ENCODE data around the gene CHN2.

Gene CHN2

DNA sequence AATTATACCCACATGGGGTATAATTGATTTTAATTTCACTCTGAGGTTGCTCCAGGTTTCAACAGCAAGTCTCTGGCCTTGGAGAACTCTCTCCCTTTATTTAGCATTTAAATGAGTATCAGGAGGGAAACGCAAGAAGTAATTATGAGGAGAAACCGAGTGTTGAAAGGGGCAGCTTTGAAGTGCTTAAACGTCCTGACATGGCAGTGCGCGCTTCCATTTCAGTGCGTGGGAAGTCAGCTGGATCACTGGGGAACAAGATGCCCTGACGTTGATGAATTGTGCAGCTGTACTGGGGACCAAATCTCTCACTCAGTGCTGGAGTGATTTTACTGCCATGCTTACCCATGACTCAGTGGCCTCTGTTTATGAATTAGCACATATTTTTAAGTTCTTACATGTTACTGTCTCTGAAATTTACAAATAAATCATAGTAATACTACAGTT is 263.0 kb downstream of the CHN2 start:
- H3K79me2 ChIP-seq (ENCODE audit: insufficient read depth, low read depth) = no peaks in the 10 kb centered on the region
- no peak overlapping the region for H3K4me3 ChIP-seq (IDR thresholded peaks at IDR 0.05; ENCODE audit: insufficient read depth, low read depth, low read length)
- H2AFZ ChIP-seq (ENCODE audit: low read depth) = no peak overlapping the region
- H3K27me3 ChIP-seq (ENCODE audit: insufficient read depth, low read depth) = no peaks in the 10 kb centered on the region
- H3K36me3 ChIP-seq (ENCODE audit: insufficient read depth) = no peaks in the 10 kb centered on the region
- H4K20me1 ChIP-seq (ENCODE audit: insufficient read depth) = no peaks in the 10 kb centered on the region
- no peak overlapping the region for H3K27ac ChIP-seq
- no peak overlapping the region for H3K9ac ChIP-seq
- TF ChIP-seq CTCF (conservative IDR thresholded peaks at IDR 0.05; ENCODE audit: low read depth, low read length) = no peak
- no peaks in the 10 kb centered on the region for H3K4me1 ChIP-seq (ENCODE audit: low read depth, poor library complexity, severe bottlenecking)
- no peak overlapping the region for H3K4me2 ChIP-seq

GRCh38 chr7:29458933-29459332 is 264.4 kb downstream of the CHN2 start:
- no peak overlapping the region for H3K9ac ChIP-seq
- no peaks in the 10 kb centered on the region for H3K4me1 ChIP-seq (ENCODE audit: low read depth, poor library complexity, severe bottlenecking)
- H3K27me3 ChIP-seq (ENCODE audit: insufficient read depth, low read depth) = no peaks in the 10 kb centered on the region
- TF ChIP-seq CTCF (conservative IDR thresholded peaks at IDR 0.05; ENCODE audit: low read depth, low read length) = no peak
- H3K36me3 ChIP-seq (ENCODE audit: insufficient read depth) = no peaks in the 10 kb centered on the region
- no peaks in the 10 kb centered on the region for H3K79me2 ChIP-seq (ENCODE audit: insufficient read depth, low read depth)
- H2AFZ ChIP-seq (ENCODE audit: low read depth) = no peak overlapping the region
- no peak overlapping the region for H3K27ac ChIP-seq
- no peak overlapping the region for H3K4me3 ChIP-seq (IDR thresholded peaks at IDR 0.05; ENCODE audit: insufficient read depth, low read depth, low read length)
- H4K20me1 ChIP-seq (ENCODE audit: insufficient read depth) = no peaks in the 10 kb centered on the region
- no peak overlapping the region for H3K4me2 ChIP-seq

GRCh38 chr7:29459589-29459988 is 265.0 kb downstream of the CHN2 start:
- no peak overlapping the region for H3K4me3 ChIP-seq (IDR thresholded peaks at IDR 0.05; ENCODE audit: insufficient read depth, low read depth, low read length)
- no peaks in the 10 kb centered on the region for H3K36me3 ChIP-seq (ENCODE audit: insufficient read depth)
- H3K27me3 ChIP-seq (ENCODE audit: insufficient read depth, low read depth) = no peaks in the 10 kb centered on the region
- H3K4me2 ChIP-seq = no peak overlapping the region
- H3K79me2 ChIP-seq (ENCODE audit: insufficient read depth, low read depth) = no peaks in the 10 kb centered on the region
- no peak overlapping the region for H3K27ac ChIP-seq
- no peak overlapping the region for H3K9ac ChIP-seq
- H3K4me1 ChIP-seq (ENCODE audit: low read depth, poor library complexity, severe bottlenecking) = no peaks in the 10 kb centered on the region
- no peak for TF ChIP-seq CTCF (conservative IDR thresholded peaks at IDR 0.05; ENCODE audit: low read depth, low read length)
- no peaks in the 10 kb centered on the region for H4K20me1 ChIP-seq (ENCODE audit: insufficient read depth)
- H2AFZ ChIP-seq (ENCODE audit: low read depth) = no peak overlapping the region

DNA sequence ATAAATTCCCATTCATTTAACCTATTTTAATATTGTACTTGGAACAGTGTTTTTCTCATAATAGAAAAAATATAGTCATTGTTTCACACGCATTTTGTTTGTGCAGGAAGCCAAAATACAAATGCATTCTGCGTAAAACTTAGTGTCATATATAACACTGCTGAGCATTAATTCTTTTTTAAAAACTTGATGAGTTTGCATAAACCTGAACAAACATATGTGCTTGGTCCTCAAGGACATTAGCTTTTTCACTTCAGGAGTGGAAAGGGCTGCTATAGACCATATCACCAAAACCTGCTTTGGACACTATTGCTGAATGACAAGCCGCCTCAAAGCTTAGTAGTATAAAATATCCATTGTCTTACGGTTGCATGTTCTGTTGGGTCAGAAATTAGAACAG is 267.4 kb downstream of the CHN2 start:
- Histone ChIP-seq H3K79me2 (ENCODE audit: insufficient read depth, low read depth) (no peaks in the 10 kb centered on the region), H3K4me1 (ENCODE audit: low read depth, poor library complexity, severe bottlenecking) (no peaks in the 10 kb centered on the region), H3K36me3 (ENCODE audit: insufficient read depth) (no peaks in the 10 kb centered on the region), H3K4me3 (IDR thresholded peaks at IDR 0.05; ENCODE audit: insufficient read depth, low read depth, low read length) (no peak overlapping the region), H3K9ac (no peak overlapping the region), H3K27me3 (ENCODE audit: insufficient read depth, low read depth) (no peaks in the 10 kb centered on the region), H2AFZ (ENCODE audit: low read depth) (no peak overlapping the region), H4K20me1 (ENCODE audit: insufficient read depth) (no peaks in the 10 kb centered on the region), H3K4me2 (no peak overlapping the region), H3K27ac (no peak overlapping the region)
- no peak for TF ChIP-seq CTCF (conservative IDR thresholded peaks at IDR 0.05; ENCODE audit: low read depth, low read length)

Data from KMS-11 (cell line).